Astrocyte (in vitro differentiated cells and primary cell): ENCODE results near the gene BCL2L1. TPM values are rescaled to one million over a fixed set of nuclear protein-coding genes. Genes with fewer than 3 reads are reported as not detected.

Experiments used
- DNase-seq: peaks from one replicate; pipeline ENCODE4 v3.0.0-alpha.2; 2010; ENCODE audit warnings: low read depth
- FAIRE-seq: peaks from 2 replicates; lab custom pipeline; 2011; peaks lifted over from hg19 to GRCh38; lab: Jason Lieb, UNC
- H2AFZ ChIP-seq: 2 replicates; pipeline ENCODE4 v1.6.0; 2012; ENCODE audit warnings: low read depth, low read length, inconsistent platforms
- H3K27ac ChIP-seq: 2 replicates; pipeline ENCODE4 v1.5.1; 2011; ENCODE audit warnings: low read depth, low read length, inconsistent platforms
- H3K27me3 ChIP-seq: 2 replicates; pipeline ENCODE4 v1.6.0; 2011; ENCODE audit warnings: low read length, inconsistent platforms; ENCODE audit not compliant: insufficient read depth
- H3K36me3 ChIP-seq: 2 replicates; pipeline ENCODE4 v1.5.1; 2011; ENCODE audit warnings: low read length, inconsistent platforms; ENCODE audit not compliant: insufficient read depth
- H3K4me1 ChIP-seq: 2 replicates; pipeline ENCODE4 v1.5.1; 2011; ENCODE audit warnings: low read length, inconsistent platforms; ENCODE audit not compliant: insufficient read depth
- H3K4me2 ChIP-seq: 2 replicates; pipeline ENCODE4 v1.6.0; 2012; ENCODE audit warnings: low read length, inconsistent platforms
- H3K4me3 ChIP-seq: 2 replicates; pipeline ENCODE4 v1.5.1; 2011; ENCODE audit warnings: low read depth, mild to moderate bottlenecking, low read length, inconsistent platforms; ENCODE audit not compliant: insufficient read depth
- H3K79me2 ChIP-seq: 2 replicates; pipeline ENCODE4 v1.6.0; 2012; ENCODE audit warnings: mild to moderate bottlenecking, low read length, inconsistent platforms; ENCODE audit not compliant: insufficient read depth
- H3K9ac ChIP-seq: 2 replicates; pipeline ENCODE4 v1.6.0; 2012; ENCODE audit warnings: mild to moderate bottlenecking, low read length, inconsistent platforms
- H3K9me3 ChIP-seq: 2 replicates; pipeline ENCODE4 v1.5.1; 2012; ENCODE audit warnings: low read depth, mild to moderate bottlenecking, low read length, inconsistent platforms; ENCODE audit not compliant: insufficient read depth
- H4K20me1 ChIP-seq: 2 replicates; pipeline ENCODE4 v1.6.0; 2012; ENCODE audit warnings: low read length, inconsistent platforms; ENCODE audit not compliant: insufficient read depth
- H3K27ac Mint-ChIP-seq: one replicate; pipeline ENCODE4 v1.8.0; 2021; ENCODE audit warnings: mild to moderate bottlenecking, mixed read lengths; ENCODE audit not compliant: unreplicated experiment
- H3K27me3 Mint-ChIP-seq: one replicate; pipeline ENCODE4 v1.8.0; 2021; ENCODE audit warnings: low read depth, mixed read lengths; ENCODE audit not compliant: unreplicated experiment
- H3K36me3 Mint-ChIP-seq: one replicate; pipeline ENCODE4 v1.8.0; 2021; ENCODE audit warnings: low read depth, mixed read lengths; ENCODE audit not compliant: unreplicated experiment
- H3K4me1 Mint-ChIP-seq: one replicate; pipeline ENCODE4 v1.8.0; 2021; ENCODE audit warnings: low read depth, mixed read lengths; ENCODE audit not compliant: unreplicated experiment
- H3K4me3 Mint-ChIP-seq: one replicate; pipeline ENCODE4 v1.8.0; 2021; ENCODE audit warnings: mild to moderate bottlenecking, moderate library complexity, mixed read lengths; ENCODE audit not compliant: unreplicated experiment
- H3K9me3 Mint-ChIP-seq: one replicate; pipeline ENCODE4 v1.8.0; 2021; ENCODE audit warnings: mild to moderate bottlenecking, mixed read lengths; ENCODE audit not compliant: unreplicated experiment
- EZH2 ChIP-seq: IDR thresholded peaks from 2 replicates; pipeline ENCODE4 v1.6.1; 2012; ENCODE audit warnings: mild to moderate bottlenecking, low read length, inconsistent platforms; ENCODE audit not compliant: insufficient read depth
- total RNA-seq: library from RNA; stranded (reverse); gene quantifications from 2 replicates; pipeline ENCODE4 v1.2.1, GENCODE V29; 2021
- TF ChIP-seq, protein P1 (sequence below): IDR thresholded peaks from 2 replicates; pipeline ENCODE4 v1.5.1; 2011; ENCODE audit warnings: low read depth, mild to moderate bottlenecking, inconsistent platforms, low read length, moderate library complexity; ENCODE audit not compliant: insufficient read depth

Gene BCL2L1
- total RNA-seq, 1 donor from 2014 or later: 149 TPM

DNA sequence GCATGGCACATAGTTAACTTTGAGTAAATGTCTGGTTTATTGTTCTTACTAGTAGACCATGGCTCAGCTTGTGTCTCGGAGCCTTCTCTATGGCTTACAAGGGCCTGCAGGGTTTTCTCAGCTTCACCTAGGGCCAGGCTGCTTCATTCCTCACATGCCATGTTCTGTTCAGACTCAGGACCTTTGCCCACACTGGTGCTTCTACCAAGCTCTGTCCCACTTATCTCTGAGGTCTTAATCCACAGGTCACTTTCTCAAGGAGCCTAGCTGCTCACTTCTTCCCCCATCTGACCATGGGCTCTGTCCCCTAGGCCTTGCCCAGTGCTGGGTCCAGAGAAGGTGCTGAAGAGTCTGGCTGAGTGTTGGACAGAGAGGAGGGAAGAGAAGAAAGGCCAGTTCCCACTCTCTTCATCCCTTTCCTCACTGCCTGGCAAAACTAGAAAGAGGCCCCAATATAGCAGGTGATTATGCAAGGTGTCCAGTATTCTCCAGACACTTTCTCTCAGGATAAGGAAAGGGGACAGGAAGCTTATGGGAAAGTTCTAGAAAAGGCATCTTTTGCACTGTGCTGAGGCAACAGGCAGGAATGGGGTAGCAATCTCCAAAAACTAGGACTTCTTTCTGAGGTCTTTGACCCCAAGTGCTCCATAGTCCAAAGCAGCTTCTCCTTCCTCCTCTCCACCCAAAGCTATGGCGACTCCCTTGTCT, 45.0 kb downstream of the BCL2L1 start:
- no peak overlapping the region for H3K27ac ChIP-seq
- peaks cover 44% of the 10 kb centered on the region for H3K36me3 Mint-ChIP-seq
- peaks cover 36% of the 10 kb centered on the region for H3K4me1 ChIP-seq

DNA sequence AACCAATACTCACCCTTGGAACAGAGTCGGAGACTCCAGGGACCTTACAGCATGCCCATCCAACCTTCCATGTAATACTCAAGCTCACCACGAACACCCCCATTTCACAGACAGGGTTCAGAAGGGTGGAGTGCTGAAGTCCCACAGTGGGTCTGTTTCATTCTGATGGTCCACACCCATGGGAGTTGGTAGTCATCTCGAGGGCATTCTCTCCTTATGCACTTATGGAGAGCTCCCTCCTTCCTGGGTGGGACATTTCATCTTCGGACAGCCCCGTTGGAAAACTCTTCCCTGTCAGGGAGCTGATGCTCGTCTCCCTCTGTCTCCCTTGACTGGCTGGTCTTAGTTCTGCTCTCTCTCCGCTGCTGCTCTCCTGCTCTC, 46.1 kb downstream of the BCL2L1 start:
- Histone ChIP-seq H3K79me2 (peaks cover 89% of the 10 kb centered on the region), H3K4me1 (peaks cover 36% of the 10 kb centered on the region), H3K27me3 (no peaks in the 10 kb centered on the region), H3K36me3 (peaks cover 14% of the 10 kb centered on the region), H3K4me3 (no peak overlapping the region), H3K9ac (no peak overlapping the region), H3K4me2 (no peak overlapping the region), H3K27ac (no peak overlapping the region), H4K20me1 (peaks cover 58% of the 10 kb centered on the region), H3K9me3 (no peaks in the 10 kb centered on the region), H2AFZ (no peak overlapping the region)
- DNase-seq (no peak), FAIRE-seq (no peak)
- TF ChIP-seq EZH2: no peak
- TF ChIP-seq, protein P1, sequence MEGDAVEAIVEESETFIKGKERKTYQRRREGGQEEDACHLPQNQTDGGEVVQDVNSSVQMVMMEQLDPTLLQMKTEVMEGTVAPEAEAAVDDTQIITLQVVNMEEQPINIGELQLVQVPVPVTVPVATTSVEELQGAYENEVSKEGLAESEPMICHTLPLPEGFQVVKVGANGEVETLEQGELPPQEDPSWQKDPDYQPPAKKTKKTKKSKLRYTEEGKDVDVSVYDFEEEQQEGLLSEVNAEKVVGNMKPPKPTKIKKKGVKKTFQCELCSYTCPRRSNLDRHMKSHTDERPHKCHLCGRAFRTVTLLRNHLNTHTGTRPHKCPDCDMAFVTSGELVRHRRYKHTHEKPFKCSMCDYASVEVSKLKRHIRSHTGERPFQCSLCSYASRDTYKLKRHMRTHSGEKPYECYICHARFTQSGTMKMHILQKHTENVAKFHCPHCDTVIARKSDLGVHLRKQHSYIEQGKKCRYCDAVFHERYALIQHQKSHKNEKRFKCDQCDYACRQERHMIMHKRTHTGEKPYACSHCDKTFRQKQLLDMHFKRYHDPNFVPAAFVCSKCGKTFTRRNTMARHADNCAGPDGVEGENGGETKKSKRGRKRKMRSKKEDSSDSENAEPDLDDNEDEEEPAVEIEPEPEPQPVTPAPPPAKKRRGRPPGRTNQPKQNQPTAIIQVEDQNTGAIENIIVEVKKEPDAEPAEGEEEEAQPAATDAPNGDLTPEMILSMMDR: no peak
- Mint-ChIP-seq H3K4me1 (peaks cover 67% of the 10 kb centered on the region), H3K36me3 (peaks cover 44% of the 10 kb centered on the region), H3K27ac (peak overlapping the region; percentile 59), H3K9me3 (no peaks in the 10 kb centered on the region), H3K4me3 (peak overlapping the region; percentile 10), H3K27me3 (no peaks in the 10 kb centered on the region)

More for the DNA sequence above, 45.0 kb downstream of the BCL2L1 start:
- peaks cover 56% of the 10 kb centered on the region for H4K20me1 ChIP-seq
- no peak overlapping the region for H3K4me3 ChIP-seq
- H3K27ac Mint-ChIP-seq: peak overlapping the region; percentile 94
- H3K79me2 ChIP-seq: peaks cover 93% of the 10 kb centered on the region
- TF ChIP-seq EZH2: no peak
- TF ChIP-seq, protein P1: no peak
- H3K36me3 ChIP-seq: peaks cover 10% of the 10 kb centered on the region
- H3K4me3 Mint-ChIP-seq: peak overlapping the region; percentile 17
- H3K27me3 Mint-ChIP-seq: no peaks in the 10 kb centered on the region
- H2AFZ ChIP-seq: no peak overlapping the region
- no peak for FAIRE-seq
- no peak for DNase-seq
- no peaks in the 10 kb centered on the region for H3K9me3 ChIP-seq
- H3K27me3 ChIP-seq: no peaks in the 10 kb centered on the region
- H3K9me3 Mint-ChIP-seq: no peaks in the 10 kb centered on the region
- H3K4me1 Mint-ChIP-seq: peaks cover 68% of the 10 kb centered on the region
- H3K9ac ChIP-seq: peak overlapping the region; percentile 7
- no peak overlapping the region for H3K4me2 ChIP-seq
